Measurements from ENCODE around the gene SPN.
A peak's percentile ranks its signal among the peaks of the same experiment; 100 is the strongest.
"Not testable (repeated sequence)": the region's sequence is repeated elsewhere in the genome, so short reads cannot be mapped to it uniquely, and the experiment has no call there.

Gene SPN

GRCh38 chr16:29663016-29663806 lies at the start of gene SPN:
SPN (plus strand) TSS chr16:29663247; CDS start chr16:29663729, 482 bp downstream.
- peak; percentile 90 for DNase-seq

DNA sequence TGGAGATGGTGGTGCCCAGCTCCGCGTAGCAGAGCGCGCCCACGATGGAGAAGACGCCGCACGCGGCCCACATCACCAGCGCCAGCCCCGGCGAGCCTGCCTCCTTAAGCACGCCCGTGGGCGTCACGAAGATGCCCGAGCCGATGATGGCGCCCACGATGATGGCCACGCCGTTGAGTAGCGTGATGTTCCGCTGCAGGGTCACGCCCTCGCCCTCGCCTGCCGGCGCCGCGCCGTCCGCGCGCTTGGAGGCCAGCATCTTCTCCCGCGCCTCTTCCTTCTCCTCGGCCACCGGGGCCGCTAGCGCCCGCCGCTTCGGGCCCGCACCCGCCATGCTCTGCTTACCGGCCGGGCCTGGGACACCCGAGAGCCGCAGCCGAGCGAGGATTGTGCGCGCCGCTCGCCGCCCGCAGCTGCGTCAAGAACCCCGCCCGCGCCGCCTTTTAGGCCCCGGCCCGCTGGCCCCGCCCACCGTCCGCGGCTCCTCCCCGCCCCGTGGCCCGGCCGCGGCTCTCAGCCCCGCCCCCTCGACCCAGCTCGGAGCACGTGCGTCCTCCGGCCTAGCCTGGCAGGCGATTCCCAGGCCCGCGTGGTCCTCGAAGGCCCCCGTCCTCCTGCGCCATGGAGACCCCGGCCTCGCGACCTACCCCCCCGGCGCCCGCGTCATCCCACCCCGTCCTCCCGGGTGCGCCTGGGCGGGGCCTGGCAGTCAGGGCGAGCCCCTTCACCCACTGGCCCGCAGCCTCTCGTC lies 49.6 kb upstream of the SPN start:
- peak; percentile 80 for DNase-seq

DNA sequence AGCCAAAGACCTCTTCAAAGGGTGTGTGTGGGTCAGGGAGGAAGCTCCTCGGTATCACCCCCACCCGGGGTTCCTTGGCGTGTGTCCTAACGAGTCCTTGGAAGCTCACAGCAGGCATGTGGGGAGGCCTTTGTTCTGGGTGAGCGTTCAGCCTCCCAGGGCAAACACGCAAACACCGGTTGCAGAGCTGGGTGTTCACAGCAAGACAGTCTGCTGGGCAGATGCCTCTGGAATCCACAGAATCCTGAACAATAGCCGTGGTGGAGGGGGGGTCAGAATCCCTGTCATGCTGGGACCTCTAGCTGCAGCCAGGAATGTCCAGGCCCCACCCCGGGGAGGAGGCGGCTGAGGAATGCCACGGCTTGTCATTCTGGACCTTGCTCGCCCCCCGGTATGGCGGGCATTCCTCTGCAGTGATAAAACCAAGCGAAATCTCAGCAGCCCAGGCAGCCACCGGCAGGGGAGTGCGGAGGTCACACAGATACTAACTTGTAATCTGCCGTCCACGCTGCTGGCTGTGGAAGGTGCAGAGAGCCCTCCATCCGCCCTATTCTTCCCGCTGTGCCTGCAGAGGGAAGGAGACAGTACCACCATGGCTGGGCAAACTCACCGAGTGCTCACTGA lies 48.2 kb upstream of the SPN start:
- not testable (repeated sequence) for DNase-seq

DNA sequence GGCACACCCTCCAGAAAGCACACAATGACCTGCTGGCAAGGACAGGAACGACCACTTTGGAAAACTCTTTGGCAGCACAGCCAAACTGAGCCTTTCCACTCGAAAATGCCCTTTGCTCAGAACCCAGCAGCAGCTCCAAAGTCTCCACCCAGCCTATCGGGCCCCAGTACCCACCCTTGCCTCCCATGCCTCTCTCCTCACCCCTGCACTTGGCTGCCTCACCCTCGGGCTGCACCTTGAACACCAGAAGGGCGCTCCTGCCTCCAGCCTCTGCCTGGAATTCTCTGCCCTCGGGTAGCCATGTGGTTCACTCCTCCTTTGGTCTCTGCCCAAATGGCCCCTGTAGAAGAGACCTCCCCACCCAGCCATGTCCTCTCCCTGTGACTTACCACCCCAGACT lies 46.9 kb upstream of the SPN start:
- not testable (repeated sequence) for DNase-seq

DNA sequence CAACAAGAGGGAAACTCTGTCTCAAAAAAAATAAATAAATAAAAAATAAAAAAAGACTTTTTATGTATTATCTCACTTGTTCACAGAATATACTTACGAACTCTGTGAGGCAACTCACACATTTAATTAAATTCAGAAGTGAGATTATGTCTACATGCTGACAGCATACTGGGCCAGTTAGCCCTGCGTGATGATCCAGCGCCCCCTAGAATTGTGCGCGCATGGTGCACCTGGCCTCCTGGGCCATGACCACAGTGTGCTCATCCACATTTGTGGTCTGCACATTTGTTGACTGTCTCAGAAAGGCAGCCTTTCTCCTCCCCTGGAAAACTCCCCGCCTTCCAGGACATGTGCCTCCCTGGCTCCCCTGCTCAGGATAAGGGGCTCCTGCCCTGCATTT lies 42.5 kb upstream of the SPN start:
- DNase-seq = peak; percentile 20

- not testable (repeated sequence) for DNase-seq
Measured at GRCh38 chr16:29622738-29623137, 40.3 kb upstream of the SPN start.

GRCh38 chr16:29623253-29623652 lies 39.8 kb upstream of the SPN start:
- DNase-seq = not testable (repeated sequence)

DNA sequence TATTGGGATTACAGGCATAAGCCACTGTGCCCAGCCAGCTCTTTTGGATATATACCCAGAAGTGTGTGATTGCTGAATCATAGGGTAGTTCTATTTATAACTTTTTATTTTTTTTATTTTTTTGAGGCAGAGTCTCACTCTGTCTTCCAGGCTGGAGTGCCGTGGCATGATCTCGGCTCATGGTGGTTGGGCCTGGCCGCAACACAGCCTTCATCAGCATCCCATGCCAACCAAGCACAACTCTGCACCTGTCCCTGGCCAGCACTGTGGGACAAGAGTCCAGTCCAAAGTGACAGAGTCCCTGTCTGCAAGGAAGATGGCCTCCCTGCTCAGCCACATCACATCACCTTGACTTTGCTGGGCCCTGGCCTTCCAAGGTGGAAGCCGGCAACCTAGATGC lies 37.9 kb upstream of the SPN start:
- DNase-seq = not testable (repeated sequence)

DNA sequence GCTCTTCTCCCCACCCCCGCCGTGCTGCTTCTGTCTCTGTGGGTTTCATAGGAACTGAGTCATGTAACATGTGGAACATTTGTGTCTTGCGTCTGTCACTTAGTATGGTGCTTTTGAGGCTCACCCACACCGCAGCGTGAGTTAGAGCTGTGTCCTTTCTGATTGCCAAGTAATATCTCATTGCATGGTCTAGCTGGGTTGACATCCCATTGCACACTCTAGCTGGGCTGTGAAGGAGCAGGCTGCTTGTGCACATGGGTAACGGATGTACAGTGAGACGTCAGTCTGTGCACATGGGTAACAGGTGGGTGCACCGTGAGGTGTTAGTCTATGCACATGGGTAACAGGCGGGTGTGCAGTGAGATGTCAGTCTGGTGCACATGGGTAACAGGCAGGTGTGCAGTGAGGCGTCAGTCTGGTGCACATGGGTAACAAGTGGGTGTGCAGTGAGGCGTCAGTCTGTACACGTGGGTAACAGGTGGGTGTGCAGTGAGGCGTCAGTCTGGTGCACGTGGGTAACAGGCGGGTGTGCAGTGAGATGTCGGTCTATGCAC lies 36.2 kb upstream of the SPN start:
- DNase-seq = not testable (repeated sequence)

DNA sequence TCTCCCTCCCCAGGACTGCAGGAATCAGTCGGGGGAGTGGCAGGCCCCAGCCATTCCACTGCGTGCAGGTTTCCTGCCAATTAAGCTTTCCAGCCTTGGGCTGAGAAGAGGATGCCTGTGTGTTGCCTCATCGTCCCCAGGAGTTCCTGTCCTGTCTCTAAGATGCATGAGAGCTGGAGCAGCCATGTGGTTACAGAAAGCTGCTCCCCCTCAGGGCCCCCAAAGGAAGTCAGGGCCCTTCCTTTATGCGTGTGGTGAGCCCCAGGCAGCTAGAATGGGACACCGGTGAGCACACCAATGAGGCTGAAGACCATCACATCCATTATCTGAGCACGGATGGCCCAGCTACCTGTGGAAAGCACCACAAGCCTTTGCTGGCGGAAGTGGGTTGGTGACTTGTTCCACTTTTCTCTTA lies 35.4 kb upstream of the SPN start:
- peak; percentile 74 for DNase-seq

GRCh38 chr16:29628707-29629106 lies 34.3 kb upstream of the SPN start:
- DNase-seq = not testable (repeated sequence)

DNA sequence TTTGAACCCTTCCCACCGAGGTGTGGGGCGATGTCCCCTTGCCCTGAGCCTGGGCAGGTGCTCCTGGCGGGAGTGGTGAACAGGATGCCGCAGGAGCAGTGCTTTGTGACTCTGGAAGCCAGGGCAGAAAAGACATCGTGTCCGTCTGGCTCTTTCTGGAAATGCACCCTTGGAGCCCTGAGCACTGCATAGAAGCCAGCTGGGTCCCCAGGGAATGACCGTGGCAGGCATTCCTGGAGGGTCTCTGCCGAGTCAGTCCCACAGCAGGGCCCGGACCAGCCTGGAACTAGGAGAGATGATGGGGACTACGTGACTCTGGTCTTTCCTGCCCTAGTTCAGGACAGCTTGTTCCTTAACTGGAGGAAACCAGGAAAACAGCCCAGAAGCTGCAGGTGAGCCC lies 33.7 kb upstream of the SPN start:
- DNase-seq = not testable (repeated sequence)

DNA sequence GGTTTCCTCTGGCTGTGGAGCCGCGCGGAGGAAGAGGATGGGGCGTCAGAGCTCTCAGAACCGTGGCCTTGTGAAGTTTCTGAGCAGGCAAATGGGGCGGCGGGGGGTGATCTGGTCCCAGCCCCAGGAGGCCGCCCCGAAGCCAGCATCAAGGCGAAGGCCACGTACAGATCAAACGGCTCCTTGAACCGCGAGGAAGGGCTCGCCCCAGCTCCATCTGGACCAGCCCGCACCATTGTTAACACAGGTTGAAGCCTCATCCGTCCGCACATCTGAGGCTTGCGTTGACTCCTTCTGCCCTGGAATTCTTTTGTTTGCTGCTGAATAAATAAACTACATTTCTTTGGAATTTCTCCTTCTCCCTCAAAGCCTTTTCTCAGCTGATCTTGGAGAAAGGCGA lies 31.4 kb upstream of the SPN start:
- DNase-seq = not testable (repeated sequence)

DNA sequence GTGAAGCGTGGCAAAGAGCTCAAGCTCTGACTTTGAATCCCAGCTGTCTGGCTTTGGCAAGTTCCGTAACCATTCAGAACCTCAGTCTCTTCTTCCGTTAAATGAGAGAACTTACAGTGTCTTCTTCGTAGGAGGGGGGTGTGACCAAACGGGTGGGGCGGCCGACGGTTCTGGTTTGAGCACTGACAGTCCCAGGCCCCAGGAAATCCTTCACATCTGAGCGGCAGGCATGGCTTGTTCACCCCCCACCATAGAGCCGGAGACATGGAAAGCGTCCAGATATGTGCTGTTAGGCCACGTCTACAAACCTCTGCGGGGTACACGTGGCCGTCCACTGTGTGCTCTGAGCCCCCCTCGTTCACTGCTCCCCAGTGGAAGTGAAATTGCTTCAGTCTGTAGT lies 27.1 kb upstream of the SPN start:
- DNase-seq = not testable (repeated sequence)

DNA sequence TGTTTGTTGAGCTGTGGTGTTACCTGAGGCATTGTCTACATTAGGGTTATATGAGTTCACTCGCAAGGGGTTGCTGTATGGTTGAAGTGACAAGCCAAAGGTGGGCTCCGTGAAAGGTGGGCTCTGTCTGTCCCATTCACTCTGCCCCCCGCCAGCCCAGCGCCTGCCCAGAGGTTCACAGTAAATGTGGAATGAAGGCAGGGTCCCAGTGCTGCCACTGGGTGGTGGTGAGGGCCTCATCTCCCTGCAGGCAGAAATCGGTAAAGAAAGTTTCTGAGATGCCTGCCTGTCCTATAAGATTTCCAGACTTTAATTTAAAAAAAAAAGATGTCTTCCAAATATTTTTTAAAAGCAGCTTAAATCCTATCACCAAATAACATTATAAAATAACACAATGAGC lies 26.7 kb upstream of the SPN start:
- not testable (repeated sequence) for DNase-seq

GRCh38 chr16:29638751-29639150 lies 24.3 kb upstream of the SPN start:
- not testable (repeated sequence) for DNase-seq

DNA sequence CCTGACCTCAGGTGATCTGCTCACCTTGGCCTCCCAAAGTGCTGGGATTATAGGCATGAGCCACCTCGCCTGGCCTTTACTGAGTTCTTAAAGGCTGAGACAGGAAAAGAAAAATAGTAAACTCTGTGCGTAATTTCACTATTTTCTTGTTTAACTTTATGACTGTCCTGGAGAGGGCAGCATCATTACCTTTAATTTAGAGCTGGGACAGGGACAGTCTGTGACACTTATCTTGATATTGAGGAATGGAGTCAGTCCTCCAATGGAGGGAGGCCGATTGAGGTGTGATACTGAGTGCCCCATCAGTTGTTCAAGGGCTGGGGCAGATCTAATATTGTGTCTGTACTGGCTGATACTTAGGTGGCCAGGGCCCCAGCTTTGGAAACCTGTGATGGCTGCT lies 21.5 kb upstream of the SPN start:
- no peak for DNase-seq

- DNase-seq = no peak
Measured at GRCh38 chr16:29643596-29643995, 19.5 kb upstream of the SPN start.

DNA sequence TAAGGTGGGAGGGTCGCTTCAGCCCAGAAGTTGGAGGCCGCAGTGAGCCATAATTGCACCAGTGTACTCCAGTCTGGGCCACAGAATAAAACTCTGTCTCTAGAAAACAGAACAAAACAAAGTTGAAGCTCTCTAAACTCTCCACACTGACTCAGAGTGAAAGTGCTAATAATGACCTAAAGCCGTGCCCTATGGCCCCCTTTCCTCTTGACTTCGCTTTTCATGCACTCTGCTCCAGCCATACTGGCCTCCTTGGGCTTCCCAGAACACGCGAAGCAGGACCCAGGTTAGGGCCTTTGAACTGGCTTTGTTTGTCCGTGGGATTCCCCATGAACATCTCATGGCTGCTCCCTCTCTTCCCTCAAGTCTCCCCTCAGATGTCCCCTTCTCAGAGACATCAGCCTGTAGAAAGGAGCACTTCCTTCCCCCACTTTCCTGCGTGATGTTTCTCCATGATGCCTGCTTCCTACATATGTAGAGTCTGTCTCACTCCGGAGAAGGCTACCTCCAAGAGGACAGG lies 18.6 kb upstream of the SPN start:
- DNase-seq = no peak

DNA sequence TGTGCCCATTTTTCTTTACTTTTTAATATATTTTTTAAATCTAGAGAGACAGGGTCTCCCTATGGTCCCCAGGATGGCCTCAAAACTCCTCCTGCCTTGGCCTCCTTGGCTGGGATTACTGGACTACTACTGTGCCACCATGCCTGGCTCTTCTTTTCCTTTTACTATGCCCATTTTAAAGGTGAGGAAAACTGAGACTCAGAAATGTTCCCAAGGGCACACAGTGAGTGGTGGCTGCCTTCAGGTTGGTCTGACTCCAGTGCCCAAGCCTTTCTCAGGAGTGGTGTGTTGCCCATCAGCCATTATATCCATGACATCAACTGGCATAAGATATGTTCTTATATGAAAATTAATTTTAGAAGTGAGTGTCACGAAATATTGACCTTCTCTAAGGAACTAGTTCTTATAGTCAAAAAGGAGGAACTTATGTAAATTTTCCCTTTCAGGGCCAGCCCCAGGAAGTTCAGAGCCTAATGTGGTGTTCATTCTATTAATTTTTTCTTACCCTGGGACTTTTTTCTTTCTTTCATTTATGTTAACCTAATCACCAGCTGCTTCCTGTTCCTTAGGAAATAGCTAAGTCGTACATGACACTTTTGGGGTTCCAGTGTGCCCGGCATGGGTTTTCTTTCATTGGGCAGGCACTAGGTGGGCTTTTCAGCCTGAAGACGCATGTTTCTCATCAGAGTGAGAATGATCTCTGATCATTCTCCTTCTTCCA lies 17.9 kb upstream of the SPN start:
- DNase-seq = no peak

- DNase-seq = peak; percentile 36
Measured at GRCh38 chr16:29645694-29646187, 17.3 kb upstream of the SPN start.

DNA sequence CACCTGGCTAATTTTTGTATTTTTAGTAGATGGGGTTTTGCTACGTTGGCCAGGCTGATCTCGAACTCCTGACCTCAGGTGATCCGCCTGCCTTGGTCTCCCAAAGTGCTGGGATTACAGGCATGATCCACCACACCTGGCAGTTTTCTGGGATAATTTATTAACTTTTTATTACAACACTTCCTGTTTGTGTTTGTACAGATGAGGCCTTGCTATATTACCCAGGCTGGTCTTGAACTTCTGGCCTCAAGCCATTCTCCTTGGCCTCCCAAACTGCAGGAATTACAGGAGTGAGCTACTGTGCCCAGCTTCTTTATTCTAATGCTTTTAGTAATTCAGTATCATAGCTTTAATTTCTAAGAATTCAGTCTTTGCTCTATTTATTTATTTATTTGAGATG lies 16.1 kb upstream of the SPN start:
- DNase-seq = no peak

All from GDM1 (cell line).